IPS DF 4.7 (cell line): Measurements from ENCODE around the gene ARL6IP1.
"Not testable (repeated sequence)": the region's sequence is repeated elsewhere in the genome, so short reads cannot be mapped to it uniquely, and the experiment has no call there.

Source experiments
- DNase-seq: peaks from one replicate; pipeline ENCODE4 v3.0.0-alpha.2; 2013; ENCODE audit warnings: low spot score; ENCODE audit errors: extremely low read depth

The ARL6IP1 gene

GRCh38 chr16:18799500-18799899 is 1.8 kb downstream of the ARL6IP1 start:
- no peak for DNase-seq

DNA sequence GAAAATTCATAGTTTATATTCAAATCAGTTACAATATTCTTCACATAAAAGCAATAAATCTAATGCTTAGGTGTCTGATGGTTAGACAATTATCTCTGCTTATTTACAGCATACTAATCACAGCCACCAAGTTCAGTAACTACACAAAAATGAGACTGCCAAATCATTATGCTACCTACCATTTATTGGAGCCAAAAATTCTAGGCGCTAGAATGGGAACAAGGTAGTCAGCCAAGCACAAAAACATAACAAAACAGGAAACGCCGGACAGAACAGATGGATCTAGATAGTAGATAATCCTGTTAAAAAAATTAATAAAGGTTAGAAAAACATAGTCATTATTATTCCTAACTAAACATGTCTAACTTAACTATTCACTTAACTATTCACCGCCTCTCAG is 3.6 kb downstream of the ARL6IP1 start:
- no peak for DNase-seq

- no peak for DNase-seq
These were observed 5.0 kb downstream of the ARL6IP1 start for GRCh38 chr16:18796377-18796776.

- DNase-seq: no peak
These were observed 8.4 kb downstream of the ARL6IP1 start for GRCh38 chr16:18792836-18793433.

DNA sequence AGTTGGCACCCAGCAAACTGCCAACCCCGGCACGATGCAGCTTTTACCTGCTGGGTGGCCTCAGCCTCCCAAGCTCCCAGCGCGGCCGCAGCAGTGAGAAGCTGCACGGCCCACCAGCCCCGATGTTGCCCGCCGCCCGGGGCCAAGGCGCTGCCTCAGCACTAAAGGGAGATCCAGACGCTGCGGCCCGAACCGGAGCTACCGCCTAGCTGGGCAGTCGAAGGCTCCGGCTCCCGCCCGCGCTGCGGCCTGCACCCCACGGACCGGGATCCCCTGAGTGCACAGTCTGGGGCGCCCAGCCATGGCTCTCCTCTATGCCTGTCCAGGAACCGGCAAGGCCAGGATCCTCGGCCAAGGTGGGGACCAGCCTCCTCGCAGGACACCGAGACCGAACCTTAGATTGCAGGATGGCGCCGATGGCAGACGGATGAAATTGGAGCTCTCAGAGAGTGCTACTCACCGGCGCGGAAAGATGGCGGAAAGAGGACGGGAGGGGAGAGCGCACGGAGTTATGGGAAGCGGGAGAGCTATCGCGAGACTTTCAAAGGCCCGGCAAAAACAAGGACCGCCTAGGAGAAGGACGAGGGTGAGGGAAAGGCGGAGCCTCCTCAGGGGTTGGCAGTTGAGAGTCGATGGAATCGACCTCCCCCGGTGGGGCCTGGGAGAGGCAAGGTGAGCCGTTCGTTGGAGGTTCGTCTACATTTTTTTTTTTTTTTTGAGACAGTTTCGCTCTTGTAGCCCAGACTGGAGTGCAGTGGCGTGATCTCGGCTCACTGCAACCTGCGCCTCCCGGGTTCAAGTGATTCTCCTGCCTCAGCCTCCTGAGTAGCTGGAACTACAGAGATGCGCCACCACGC is 11.3 kb downstream of the ARL6IP1 start, which contains the start of gene RPS15A:
TSS of gene RPS15A (minus strand) at position 485 of the 857 bp plus-strand sequence. CDS start 1,221 bp downstream, outside the sequence.
- peak; percentile 96 for DNase-seq

DNA sequence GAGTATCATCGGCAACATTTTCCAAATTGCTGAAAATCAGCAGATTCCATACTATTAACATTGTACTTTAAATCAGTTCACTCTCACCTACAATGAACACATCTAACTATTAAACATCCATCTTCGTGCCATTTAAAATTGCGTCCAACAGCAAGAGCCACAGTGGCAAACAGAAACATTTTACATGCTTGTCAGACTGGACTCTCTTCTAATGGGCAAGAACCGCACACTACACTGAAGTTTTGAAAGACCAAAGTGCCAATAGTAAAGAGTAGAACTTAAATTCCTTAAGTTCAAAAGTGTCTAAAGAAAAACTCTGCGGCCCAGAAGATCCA is 11.9 kb downstream of the ARL6IP1 start:
- DNase-seq: no peak

DNA sequence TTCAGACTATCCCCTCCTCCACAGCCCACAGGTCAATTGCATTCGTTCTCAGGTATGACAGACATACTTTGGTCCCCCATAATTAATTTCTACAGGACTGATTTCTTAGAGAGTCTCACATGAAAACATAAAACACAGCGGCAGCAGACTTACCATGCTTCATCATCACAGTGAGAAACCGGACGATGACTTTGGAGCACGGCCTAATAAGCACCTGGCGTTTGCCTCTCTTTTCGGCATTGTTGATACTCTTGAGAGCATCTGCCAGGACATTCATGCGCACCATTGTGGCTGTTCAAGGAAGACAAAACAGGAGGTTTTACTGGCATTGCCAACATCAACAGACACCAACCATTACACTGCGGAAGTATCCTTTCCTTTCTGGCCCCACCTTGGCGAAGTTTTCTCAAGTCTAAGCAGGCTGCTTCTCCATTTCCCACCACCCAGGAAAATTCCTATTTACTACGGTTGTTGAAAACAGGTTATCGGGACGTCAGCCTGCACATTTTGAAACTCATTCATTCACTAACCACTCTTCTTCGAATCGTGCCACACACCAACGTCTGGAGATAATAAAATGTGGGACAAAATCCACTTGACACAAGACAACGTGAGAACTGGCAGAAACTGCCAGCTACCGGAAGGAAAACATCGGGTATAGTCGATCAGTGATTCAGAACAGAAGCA is 12.4 kb downstream of the ARL6IP1 start:
- no peak for DNase-seq

GRCh38 chr16:18784917-18785623 is 16.3 kb downstream of the ARL6IP1 start:
- DNase-seq: no peak

DNA sequence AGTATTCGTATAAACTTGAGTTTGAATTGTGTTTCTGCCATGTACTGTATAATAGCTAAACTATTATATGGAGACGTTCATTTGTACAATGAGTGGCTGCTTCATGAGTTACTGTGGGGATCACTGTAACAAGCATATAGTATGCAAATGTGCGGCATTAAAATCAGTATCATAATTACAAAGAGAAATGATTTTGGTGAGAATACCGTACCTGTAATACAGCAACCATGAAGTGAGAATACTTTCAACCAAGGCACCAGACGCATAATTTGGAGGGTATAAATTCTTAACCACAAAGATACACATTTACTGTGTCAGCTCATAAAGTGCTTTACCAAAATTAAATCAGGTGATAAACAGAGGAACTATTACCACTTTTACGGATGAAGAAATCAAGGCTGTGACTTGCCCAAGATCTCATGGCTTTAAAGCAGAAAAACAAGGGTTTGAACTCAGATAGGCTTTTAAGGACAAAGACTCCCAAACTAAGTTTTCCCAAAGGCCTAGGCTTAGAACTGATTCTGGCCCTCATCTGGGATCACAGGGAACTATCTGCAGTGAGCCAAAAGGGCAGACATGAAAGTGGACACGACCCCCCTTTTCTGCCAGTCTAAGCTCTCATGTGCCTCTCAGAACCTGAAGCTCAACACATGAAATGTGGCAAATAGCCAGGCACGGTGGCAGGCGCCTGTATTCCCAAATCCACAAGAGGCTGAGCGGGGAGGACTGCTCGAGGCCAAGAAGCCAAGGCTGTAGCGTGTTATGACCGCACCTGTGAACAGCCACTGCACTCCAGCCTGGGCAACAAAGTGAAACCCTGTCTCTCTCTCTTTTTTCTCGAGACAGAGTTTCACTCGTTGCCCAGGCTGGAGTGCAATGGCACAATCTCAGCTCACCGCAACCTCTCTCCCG is 17.7 kb downstream of the ARL6IP1 start:
- no peak for DNase-seq

GRCh38 chr16:18782697-18783429 is 18.5 kb downstream of the ARL6IP1 start:
- no peak for DNase-seq

- not testable (repeated sequence) for DNase-seq
These were observed 20.1 kb downstream of the ARL6IP1 start for GRCh38 chr16:18781232-18781631.

DNA sequence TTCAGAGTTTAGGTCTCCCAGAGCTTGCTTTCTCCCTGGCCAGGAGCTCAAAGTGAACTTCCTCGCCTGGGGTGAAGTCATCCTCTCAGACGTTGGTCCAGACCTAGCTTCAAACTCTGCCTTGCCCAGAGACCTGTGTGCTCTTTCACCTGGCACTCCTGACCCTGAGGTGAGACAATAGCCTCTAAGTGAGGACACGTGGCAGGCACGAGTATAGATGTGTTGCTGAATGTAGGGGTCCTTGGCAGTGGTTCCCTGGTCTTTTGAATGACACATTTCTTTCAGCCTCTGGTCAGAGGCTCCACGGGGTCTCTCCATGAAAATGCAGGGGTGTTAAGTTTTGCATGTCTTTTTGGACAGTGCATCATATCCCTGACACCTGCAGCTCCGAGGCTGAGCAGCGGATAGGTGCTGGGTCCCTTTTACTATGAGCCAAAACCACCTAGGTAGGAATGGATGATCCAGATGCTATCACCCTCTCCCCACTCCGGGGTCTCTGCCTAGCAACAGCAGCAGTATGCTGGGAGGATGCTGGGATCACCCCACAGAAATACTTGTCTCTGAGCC is 20.8 kb downstream of the ARL6IP1 start:
- not testable (repeated sequence) for DNase-seq

- not testable (repeated sequence) for DNase-seq
These were observed 23.7 kb downstream of the ARL6IP1 start for GRCh38 chr16:18777664-18778063.

DNA sequence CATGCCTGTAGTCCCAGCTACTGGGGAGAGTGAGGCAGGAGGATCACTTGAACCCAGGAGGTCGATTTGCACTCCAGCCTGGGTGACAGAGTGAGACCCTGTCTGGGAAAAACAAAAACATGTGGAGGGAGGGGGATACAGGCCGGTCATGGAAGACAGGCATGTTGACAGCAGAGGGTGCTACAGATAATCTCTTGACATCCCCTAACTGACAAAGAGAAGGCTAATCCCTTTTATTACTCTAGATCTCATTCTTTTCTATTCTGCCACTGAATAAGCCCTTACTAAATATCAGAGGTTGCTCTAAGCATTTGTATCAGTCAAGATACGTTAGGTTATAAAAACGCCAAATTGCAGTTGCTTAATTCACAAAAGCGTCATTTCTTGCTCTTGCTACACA is 25.0 kb downstream of the ARL6IP1 start:
- not testable (repeated sequence) for DNase-seq

GRCh38 chr16:18774651-18775050 is 26.7 kb downstream of the ARL6IP1 start:
- DNase-seq: not testable (repeated sequence)

DNA sequence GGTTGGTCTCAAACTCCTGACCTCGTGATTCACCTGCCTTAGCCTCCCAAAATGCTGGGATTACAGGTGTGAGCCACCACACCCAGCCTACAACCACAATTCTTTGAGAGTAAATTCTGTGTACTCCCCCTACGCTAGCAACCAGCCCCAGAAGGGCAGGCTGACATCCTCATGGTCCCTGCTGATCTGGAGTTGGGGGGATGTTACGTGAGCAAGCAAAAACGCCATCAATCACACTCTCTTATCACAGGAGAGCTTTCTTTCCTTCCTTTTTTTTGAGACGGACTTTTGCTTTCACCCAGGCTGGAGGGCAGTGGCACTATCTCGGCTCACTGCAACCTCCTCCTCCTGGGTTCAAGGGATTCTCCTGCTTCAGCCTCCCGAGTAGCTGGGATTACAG is 29.2 kb downstream of the ARL6IP1 start:
- DNase-seq: not testable (repeated sequence)

GRCh38 chr16:18770336-18770962 is 30.9 kb downstream of the ARL6IP1 start:
- not testable (repeated sequence) for DNase-seq

DNA sequence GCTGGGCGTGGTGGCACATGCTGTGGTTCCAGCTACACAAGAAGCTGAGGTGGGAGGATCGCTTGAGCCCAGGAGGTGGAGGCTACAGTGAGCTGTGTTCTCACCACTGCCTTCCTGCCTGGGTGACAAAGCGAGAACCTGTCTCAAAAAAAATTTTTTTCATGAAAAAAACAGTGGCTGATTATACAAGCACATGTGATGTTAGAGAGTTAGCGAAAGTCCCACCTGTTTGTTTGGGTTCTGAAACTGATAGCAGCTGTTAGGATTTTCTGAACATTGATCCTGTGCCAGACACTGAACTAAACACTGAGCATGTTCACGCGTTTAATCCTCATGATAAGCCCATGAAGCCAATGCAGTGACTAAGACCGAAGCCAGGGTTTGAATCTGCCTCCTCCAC is 34.1 kb downstream of the ARL6IP1 start:
- not testable (repeated sequence) for DNase-seq

GRCh38 chr16:18762713-18763112 is 38.6 kb downstream of the ARL6IP1 start:
- not testable (repeated sequence) for DNase-seq
